Stimulated activated CD4-positive, alpha-beta T cell treated with anti-CD3 and anti-CD28 coated beads, Interleukin-15, amount 100 ng/mL, for 24 hours (primary cell): ENCODE data around the gene RAG2.
A peak's percentile ranks its signal among the peaks of the same experiment; 100 is the strongest.
"Not testable (repeated sequence)": the region's sequence is repeated elsewhere in the genome, so short reads cannot be mapped to it uniquely, and the experiment has no call there.

ENCODE experiments used
- DNase-seq: peaks from one replicate; pipeline ENCODE4 v3.0.0-alpha.2; 2020

Gene RAG2

GRCh38 chr11:36596880-36597279 is 1.2 kb downstream of the RAG2 start:
- DNase-seq = no peak

GRCh38 chr11:36594316-36594989 is 3.6 kb downstream of the RAG2 start, which contains the start of gene IFTAP:
Gene IFTAP (plus strand): TSS chr11:36594502. CDS start chr11:36610104, 15,602 bp downstream.
- peak; percentile 52 for DNase-seq

- DNase-seq = no peak
These were observed 6.6 kb downstream of the RAG2 start for GRCh38 chr11:36591433-36591832.

DNA sequence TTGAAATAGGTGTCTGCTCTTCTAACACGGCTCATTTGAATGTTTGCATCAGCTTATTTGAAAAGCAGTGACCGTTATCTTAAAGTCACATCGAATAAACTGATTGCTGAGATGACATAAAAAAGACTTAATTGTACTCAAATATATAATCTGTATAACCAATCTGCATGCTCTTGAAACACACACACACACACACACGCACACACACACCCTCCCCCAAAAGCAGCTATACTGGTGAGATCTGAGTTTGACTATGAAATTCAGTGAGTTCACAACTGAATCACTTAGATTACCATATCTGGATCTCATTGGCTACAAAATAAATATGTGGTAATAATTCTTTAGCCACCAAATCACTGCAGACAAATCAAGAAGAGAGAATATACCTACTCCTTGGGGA is 7.5 kb downstream of the RAG2 start:
- no peak for DNase-seq

GRCh38 chr11:36588099-36588498 is 9.9 kb downstream of the RAG2 start:
- DNase-seq = no peak

DNA sequence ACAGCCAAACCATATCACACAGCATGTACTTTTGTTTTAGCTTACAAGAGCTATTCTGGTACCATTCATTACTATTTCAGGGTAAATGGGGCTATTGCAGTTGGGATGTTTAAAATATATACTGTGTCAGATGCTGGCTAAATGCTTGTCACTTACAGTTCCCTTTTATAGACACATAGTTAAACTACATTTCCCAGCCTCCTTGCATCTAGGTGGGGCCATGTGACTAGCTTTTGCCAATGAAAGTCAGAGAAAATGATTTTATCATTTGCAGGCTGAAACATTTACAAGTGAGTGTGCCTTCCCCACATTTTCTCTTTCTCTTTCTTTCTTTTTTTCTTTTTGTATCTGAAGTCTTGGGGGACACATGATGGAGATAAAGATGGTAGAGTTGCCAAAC is 11.5 kb downstream of the RAG2 start:
- no peak for DNase-seq

DNA sequence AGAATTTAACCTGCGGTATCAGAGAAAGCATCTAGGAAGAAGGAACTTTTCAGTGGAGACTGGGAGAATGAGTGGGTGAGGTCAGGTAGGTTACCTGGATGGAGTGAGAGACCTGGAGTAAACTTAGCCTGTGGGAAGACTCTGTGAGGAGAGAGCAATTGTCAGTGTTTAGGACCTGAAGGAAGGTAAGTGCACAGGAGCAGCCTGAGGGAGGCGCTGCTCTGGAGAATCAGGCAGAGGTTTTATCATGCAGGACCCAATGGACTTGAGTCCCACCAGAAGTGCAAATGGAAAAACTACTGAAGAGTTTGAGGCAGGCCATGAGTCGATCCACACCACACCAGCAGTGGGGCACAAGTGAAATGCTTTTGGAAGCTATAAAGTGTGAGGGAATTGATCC is 14.4 kb downstream of the RAG2 start:
- DNase-seq = no peak

GRCh38 chr11:36581536-36581935 is 16.5 kb downstream of the RAG2 start:
- DNase-seq = no peak

- no peak for DNase-seq
These were observed 19.6 kb downstream of the RAG2 start for GRCh38 chr11:36578458-36578857.

GRCh38 chr11:36577859-36578258 is 20.2 kb downstream of the RAG2 start:
- DNase-seq = no peak

- no peak for DNase-seq
These were observed 20.7 kb downstream of the RAG2 start for GRCh38 chr11:36577373-36577772.

- DNase-seq = no peak
These were observed 23.6 kb downstream of the RAG2 start for GRCh38 chr11:36574486-36574885.

DNA sequence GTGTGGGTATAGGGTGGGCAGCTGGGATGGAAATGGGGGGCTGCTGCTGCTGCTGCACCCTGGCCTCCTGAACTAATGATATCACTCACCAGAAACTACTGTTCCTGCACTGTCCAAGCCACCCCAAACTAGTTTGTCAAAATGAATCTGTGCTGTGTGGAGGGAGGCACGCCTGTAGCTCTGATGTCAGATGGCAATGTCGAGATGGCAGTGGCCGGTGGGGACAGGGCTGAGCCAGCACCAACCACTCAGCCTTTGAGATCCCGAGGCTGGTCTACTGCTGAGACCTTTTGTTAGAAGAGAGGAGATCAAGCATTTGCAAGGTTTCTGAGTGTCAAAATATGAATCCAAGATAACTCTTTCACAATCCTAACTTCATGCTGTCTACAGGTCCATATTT is 28.9 kb downstream of the RAG2 start:
- no peak for DNase-seq

GRCh38 chr11:36567694-36568093 is 30.3 kb downstream of the RAG2 start, which contains the start of gene RAG1:
Gene RAG1 (plus strand): TSS chr11:36568007. CDS start chr11:36573305, 5,298 bp downstream.
- DNase-seq = no peak

DNA sequence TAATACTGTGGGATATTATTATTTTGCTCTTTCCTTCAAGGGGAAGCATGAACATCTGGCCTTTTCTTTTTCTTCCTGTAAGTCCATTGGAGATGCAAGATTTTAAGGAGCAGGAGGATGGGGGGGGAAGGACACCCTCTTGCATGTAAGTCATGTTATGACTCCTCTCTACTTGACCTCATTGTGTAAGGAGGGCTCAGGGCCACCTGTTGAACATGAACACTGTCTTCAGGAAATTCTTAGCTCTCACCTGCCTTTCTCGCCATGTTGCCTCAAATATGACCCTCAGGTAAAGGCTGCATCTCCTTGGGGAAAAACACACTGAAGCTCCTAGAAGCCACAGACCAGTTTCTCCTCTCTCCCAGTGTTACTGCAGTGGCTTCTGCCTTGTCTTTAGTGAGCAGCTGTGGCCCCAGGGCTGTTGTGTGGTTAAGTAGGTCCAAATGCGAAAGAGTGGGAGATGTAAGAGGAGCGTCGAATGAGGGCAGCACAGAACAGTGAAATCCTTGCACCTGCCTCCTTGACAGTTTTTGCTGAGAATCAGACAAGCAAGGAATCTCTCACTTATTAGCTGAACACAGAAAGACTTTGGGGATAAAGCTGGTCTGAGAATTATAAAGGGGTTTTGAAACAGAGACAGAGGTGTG is 31.5 kb downstream of the RAG2 start:
- DNase-seq = no peak

DNA sequence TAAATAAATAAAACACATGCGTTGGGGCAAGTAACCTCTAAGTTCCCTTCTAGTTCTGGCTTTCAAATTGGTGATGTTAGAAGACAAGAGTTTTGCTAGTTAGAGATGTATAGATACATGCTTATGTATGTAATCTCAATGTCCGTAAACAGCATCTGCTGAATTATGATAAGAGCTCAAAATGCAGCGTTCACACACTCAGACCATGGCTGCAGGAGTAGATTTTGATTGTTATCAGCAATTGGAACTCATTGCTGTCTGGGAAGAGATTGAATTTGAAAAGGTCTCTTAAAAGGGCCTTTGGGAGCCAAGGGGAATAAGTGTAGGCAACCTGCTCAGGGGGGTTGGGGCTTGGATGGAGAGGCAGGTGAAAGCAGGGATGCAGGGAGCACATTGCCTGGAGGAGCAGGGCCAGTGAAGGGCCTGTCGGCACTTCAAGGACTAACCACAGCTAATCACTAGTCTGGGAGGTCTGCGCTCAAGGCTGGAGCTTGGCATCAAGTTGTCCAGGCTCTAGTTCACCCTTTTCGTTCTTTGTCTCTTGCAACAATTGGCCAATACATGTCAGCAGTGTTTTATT is 32.9 kb downstream of the RAG2 start:
- no peak for DNase-seq

DNA sequence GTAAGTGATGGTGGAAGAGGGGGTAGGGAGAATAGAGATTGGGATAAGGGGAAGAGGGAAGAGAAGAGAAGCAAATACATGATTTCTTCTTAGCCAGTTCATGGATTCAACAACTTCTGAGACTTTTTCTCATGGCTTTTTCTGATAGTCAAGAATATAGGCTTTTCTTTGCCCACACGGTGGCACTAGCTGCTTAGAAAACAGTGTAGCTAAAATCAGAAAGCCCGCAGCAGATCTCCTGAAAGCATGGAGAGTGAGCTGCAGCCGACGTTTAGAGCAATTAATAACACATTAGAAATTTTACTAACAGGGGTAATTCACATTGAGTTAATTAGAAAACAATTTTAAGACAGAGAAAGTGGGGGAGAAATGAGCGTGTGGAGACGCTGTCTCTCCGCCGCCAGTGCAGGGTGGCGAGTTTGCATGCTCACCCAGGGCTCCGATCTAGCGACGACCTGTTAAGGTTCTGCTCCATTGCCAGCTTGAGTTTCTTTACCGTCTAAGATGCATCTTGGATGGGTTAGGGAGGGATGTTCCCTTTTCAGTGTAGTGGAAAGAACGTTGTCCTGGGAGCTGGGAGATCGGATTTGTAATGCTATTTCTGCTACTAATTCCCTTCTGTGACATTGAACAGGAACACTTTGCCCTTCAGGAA is 33.5 kb downstream of the RAG2 start:
- peak; percentile 51 for DNase-seq

DNA sequence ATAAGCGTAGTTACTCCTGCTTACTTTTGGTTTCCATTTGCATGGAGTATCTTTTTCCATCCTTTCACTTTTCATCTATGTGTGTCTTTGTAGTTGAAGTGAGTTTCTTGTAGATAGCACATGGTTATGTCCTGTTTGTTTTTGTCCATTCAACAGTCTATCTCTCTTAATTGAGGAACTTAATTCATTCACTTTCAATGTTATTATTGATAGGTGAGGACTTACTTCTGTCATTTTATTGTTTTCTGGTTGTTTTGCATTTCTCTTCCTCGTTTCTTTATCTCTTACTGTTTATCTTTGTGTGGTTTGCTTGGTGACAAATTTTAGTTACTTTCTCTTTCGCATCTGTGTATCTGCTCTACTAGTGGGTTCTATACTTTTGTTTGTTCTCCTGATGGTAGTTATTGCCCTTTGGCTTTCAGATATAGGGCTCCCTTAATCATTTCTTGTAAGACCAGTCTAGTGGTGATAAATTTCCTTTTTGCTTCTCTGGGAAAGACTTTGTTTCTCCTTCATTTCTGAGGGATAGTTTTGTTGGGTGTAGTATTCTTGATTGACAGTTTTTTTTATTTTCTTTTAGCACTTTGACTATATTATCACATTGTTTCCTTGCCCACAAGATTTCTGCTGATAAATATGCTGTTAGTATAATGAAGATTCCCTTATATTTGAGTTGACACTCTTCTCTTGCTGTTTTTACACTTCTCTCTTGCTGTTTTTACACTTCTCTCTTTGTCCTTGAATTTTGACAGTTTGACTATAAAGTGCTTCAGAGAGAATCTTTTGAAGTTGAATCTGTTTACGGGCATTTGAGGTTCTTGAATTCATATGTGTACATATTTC is 39.2 kb downstream of the RAG2 start:
- no peak for DNase-seq

DNA sequence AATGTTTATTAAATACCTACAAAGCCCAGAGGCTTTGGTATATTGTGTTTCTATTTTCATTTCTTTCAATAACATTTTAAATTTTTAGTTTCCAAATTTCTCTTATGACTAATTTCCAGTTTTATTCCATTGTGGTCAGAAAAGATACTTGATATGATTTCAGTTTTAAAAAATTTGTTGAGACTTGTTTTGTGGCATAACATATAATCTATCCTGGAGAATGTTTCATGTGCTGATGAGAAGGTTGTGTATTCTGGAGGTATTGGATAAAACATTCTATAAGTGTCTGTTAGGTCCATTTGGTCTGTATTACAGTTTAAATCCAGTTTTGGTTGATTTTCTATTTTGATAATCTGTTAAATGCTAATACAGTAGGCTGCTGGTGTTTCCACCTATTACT is 40.0 kb downstream of the RAG2 start:
- DNase-seq = no peak

DNA sequence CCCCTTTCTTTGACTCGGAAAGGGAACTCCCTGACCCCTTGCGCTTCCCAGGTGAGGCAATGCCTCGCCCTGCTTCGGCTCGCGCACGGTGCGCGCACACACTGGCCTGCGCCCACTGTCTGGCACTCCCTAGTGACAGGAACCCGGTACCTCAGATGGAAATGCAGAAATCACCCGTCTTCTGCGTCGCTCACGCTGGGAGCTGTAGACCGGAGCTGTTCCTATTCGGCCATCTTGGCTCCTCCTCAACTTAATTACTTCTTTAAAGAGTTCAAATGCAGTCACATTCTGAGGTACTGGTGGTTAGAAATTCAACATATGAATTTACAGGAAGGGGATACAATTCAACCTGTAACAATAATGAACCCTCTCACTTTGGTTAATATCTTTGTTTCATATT is 40.6 kb downstream of the RAG2 start:
- DNase-seq = not testable (repeated sequence)

DNA sequence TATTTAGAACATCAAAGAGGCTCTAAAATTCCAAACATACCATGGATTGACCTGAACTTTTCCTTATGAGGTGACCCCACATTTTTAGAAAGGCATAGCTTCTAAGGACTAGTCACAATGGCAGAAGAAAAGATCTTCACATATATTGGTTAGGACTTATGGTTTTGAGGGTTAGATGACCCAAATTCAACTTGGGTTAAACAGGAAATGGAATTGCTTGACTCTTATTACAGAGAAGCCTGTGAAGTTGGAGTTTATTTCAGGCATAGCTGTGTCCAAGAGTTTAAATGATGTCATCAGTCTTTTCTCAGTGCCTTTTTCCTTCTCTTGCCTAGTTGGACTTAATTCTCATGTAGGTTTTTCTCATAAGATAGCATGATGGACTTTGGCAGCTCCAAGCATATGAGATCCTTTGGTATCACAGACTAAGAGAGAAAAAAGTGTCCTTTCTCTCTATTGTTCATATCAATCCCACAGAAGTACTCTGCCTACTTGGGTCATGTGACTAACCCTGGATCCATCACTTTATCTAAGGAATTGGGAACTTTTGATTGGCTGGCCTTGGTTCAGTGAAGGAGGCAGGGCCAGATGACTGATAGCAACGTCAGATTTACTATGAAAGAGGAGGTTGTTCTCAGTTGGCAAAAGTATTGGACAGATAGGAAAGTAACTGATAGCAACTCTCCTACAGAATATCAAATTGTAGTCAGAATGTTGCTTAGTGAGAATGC is 47.5 kb downstream of the RAG2 start:
- no peak for DNase-seq
